Ishikawa (cell line): Measurements from ENCODE around the gene MMP14.

ENCODE experiments used
- CEBPB ChIP-seq: IDR thresholded peaks from 2 replicates; pipeline ENCODE4 v1.6.1; 2012
- EGR1 ChIP-seq: IDR thresholded peaks from 2 replicates; pipeline ENCODE4 v1.6.1; 2012
- EP300 ChIP-seq: IDR thresholded peaks from 2 replicates; pipeline ENCODE4 v1.6.1; 2012; ENCODE audit warnings: borderline replicate concordance

- no peak; the same call in 1 of the 2 replicates for TF ChIP-seq EGR1
- TF ChIP-seq EP300, result no peak
- no peak for TF ChIP-seq CEBPB
Observed at GRCh38 chr14:22872033-22872832, 35.8 kb downstream of the MMP14 start.
